Fibroblast of pulmonary artery (primary cell): ENCODE measurements around the gene BRD3OS.

Source experiments
- DNase-seq: peaks from one replicate; pipeline ENCODE4 v3.0.0-alpha.2; 2010; ENCODE audit warnings: low read depth
- H3K4me3 ChIP-seq: replicated peaks from 2 replicates; pipeline ENCODE4 v1.5.1; 2011; ENCODE audit warnings: low read depth, mild to moderate bottlenecking, control low read depth, low read length, moderate library complexity
- TF ChIP-seq, protein P1 (sequence below): IDR thresholded peaks from 2 replicates; pipeline ENCODE4 v1.5.1; 2011; ENCODE audit warnings: mild to moderate bottlenecking, control low read depth, low read length, inconsistent platforms; ENCODE audit errors: missing control alignments

The BRD3OS gene

DNA sequence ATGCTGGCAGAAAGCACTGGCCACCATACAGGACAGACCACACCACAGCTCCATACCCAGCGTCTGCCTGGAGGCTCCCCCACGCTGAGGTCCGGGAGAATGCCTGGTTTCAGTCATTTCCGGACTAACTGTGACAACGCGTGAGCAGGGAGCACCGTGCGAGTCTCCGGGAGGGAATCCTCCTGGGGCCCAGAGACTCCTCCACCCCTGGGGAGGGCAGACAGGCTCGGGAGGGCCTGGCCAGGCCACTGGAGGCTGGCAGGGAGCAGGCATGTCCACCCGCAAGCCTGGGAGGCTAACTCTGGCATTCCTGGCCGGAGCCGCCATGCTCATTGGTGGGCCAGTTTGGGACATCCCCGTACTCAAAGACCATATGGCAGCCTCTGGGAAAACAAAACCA lies 6.5 kb downstream of the BRD3OS start:
- no peak overlapping the region for H3K4me3 ChIP-seq
- TF ChIP-seq, protein P1, sequence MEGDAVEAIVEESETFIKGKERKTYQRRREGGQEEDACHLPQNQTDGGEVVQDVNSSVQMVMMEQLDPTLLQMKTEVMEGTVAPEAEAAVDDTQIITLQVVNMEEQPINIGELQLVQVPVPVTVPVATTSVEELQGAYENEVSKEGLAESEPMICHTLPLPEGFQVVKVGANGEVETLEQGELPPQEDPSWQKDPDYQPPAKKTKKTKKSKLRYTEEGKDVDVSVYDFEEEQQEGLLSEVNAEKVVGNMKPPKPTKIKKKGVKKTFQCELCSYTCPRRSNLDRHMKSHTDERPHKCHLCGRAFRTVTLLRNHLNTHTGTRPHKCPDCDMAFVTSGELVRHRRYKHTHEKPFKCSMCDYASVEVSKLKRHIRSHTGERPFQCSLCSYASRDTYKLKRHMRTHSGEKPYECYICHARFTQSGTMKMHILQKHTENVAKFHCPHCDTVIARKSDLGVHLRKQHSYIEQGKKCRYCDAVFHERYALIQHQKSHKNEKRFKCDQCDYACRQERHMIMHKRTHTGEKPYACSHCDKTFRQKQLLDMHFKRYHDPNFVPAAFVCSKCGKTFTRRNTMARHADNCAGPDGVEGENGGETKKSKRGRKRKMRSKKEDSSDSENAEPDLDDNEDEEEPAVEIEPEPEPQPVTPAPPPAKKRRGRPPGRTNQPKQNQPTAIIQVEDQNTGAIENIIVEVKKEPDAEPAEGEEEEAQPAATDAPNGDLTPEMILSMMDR = no peak
- DNase-seq = no peak

DNA sequence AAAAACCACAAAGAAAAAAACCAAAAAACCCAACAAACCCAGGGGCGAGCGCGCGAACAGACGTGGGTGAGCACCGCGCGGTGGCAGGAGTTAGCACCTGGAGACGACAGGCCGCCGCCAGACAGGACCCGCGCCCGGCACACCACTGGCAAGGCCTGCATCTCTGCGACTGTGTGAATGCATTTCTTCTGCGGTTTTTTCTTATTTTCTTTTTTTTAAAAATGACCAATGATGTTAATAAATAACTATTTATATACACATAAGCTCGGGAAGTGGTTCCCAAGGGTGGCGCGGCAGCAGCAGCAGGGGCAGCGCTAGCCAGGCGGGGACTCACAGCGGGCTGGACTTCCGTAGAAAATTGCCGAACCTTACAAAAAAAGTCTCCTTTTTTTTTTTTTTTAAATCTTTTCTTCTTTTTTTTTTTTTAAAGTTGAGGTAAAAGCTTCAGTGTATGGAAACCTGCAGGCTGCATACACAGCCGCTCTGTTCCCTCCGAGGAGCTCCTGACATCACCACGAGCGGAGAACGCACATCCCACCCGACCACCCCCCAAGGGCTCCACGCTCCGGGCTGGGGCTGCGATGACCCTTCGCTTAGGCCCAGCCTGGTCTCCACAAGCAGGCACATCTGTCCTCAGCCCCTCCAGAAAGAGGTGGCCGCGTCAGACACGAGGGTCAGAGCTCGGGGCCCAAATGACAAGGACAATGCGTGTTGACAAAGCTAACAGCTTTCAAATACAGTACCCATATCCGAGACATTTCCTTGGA lies 7.4 kb downstream of the BRD3OS start:
- TF ChIP-seq, protein P1 = no peak
- DNase-seq = no peak
- H3K4me3 ChIP-seq = no peak overlapping the region

DNA sequence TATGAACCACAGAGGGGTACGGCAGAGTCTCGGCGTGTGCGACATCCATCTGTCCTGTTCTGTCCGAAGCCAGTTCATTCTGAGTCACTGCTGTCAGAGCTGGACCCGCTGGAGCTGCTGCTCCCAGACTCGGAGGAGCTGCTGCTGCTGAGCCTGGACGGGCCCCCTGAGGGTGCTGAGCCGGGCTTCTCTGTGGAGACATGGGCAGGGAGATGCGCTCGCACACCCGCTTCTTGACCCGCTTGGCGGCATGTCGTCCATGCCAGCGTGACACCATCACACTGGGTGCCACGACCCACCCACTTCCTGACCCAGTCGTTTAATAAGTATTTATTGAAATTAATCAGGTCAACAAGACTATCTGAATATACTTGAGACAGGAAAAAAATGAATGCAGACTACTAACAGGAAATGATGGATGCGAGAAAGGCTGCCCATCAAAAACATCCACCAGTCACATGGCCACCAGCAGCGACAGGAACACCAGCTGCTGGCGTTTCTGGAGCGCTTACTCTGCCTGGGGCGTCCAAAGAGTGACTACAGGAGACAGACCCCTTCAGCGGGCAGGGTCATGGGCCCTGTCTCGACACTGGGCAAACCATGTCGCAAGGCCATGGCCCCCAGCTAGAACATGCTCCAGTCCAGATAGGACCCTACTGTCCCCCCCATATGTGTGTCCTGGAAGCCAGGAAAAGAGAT lies 8.4 kb downstream of the BRD3OS start:
- TF ChIP-seq, protein P1 = no peak
- no peak for DNase-seq
- H3K4me3 ChIP-seq = no peak overlapping the region

- TF ChIP-seq, protein P1 = no peak
- no peak overlapping the region for H3K4me3 ChIP-seq
- no peak for DNase-seq
Measured at GRCh38 chr9:134034215-134035040, 9.1 kb downstream of the BRD3OS start.

- H3K4me3 ChIP-seq = no peak overlapping the region
- TF ChIP-seq, protein P1 = no peak
- DNase-seq = no peak
Measured at GRCh38 chr9:134035041-134036039, 10.1 kb downstream of the BRD3OS start.

- no peak overlapping the region for H3K4me3 ChIP-seq
- no peak for DNase-seq
- TF ChIP-seq, protein P1 = no peak
Measured at GRCh38 chr9:134036130-134036529, 10.8 kb downstream of the BRD3OS start.
